H1 (cell line): Measurements from ENCODE around the gene GDAP2. TPM values are rescaled to one million over a fixed set of nuclear protein-coding genes. Genes with fewer than 3 reads are reported as not detected.

ENCODE experiments used
- ATF3 ChIP-seq: IDR thresholded peaks from 2 replicates; pipeline ENCODE4 v1.6.1; 2011; ENCODE audit warnings: low read depth, mild to moderate bottlenecking, low read length; ENCODE audit not compliant: insufficient read depth
- GTF2F1 ChIP-seq: IDR thresholded peaks from 2 replicates; pipeline ENCODE4 v1.6.1; 2012; ENCODE audit warnings: low read depth, low read length, improper control_type of control experiment, borderline replicate concordance
- KDM4A ChIP-seq: IDR thresholded peaks from one replicate; pipeline ENCODE4 v1.7.1; 2012; ENCODE audit warnings: low read depth, mild to moderate bottlenecking, moderate library complexity, low read length, inconsistent platforms; ENCODE audit not compliant: severe bottlenecking
- KDM5A ChIP-seq: fragments of 200-600 bp; IDR thresholded peaks from 2 replicates; pipeline ENCODE4 v1.7.1; 2012; ENCODE audit warnings: mild to moderate bottlenecking, low read length, inconsistent platforms, mixed read lengths
- RBBP5 ChIP-seq: IDR thresholded peaks from 2 replicates; pipeline ENCODE4 v1.7.1; 2012; ENCODE audit warnings: low read depth, mild to moderate bottlenecking, inconsistent platforms, low read length, moderate library complexity, borderline replicate concordance
- TEAD4 ChIP-seq: IDR thresholded peaks from 2 replicates; pipeline ENCODE4 v1.6.1; 2012; ENCODE audit warnings: low read depth, low read length, inconsistent platforms, mixed read lengths
- USF2 ChIP-seq: IDR thresholded peaks from 2 replicates; pipeline ENCODE4 v1.6.1; 2011; ENCODE audit warnings: low read length, improper control_type of control experiment
- polyA plus RNA-seq, 7 experiments: library from polyadenylated mRNA; depleted of rRNA in 3 of 7; stranded (reverse) in 5 of 7; unstranded in 2 of 7; fragments of >200 nt in 5 of 7; fragments of 200-250 nt in 2 of 7; gene quantifications; 1 replicate in 5 of 7; 2 replicates in 1 of 7; 4 replicates in 1 of 7; pipeline versions ENCODE4 v1.2.1 to v1.2.3, GENCODE V29; 2011 to 2013; ENCODE audit warnings: missing spikeins in 2 of 7, mixed read lengths in 2 of 7
- total RNA-seq: library from RNA; stranded (reverse); fragmentation: NEBNext Ultra II Directional; extraction: Animal tissue kit (Norgen Biotek cat#: 25700); gene quantifications from 2 replicates; pipeline ENCODE4 v1.2.1, GENCODE V29; 2021

Gene GDAP2
- total and polyA plus RNA-seq, 2 of the 8 experiments (the other 6 are each of a cell fraction or from before 2014, with no cell fraction given), result 8.6 to 27.8 TPM

GRCh38 chr1:117967477-117967876 lies 38.1 kb upstream of the GDAP2 start (continued):
- TF ChIP-seq ATF3 (no peak), GTF2F1 (no peak), KDM5A (no peak), TEAD4 (no peak), KDM4A (no peak), RBBP5 (no peak), USF2 (no peak)
- TF ChIP-seq, all 59 proteins: peak for 3
